Measurements from ENCODE around the gene ZNF697.

DNA sequence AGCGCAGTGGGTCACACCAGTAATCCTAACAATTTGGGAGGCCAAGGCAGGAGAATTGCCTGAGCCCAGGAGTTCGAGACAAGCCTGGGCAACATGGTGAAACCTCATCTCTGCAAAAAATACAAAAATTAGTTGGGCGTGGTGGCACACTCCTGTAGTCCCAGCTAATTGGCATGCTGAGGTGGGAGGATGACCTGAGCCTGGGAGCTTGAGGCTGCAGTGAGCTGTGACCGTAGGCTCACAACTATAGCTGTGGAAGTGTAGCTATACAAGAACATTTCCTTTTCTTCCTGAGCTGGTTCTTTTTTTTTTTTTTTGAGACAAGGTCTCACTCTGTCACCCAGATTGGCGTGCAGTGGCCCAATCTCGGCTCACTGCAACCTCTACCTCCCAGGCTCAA, 19.1 kb upstream of the ZNF697 start:
- no peak for TF ChIP-seq CTCF (IDR thresholded peaks at IDR 0.05; ENCODE audit: insufficient read depth, low read depth, low read length)
- no peak for TF ChIP-seq EZH2 (IDR thresholded peaks at IDR 0.05; ENCODE audit: insufficient read depth, low read length)

All from astrocyte (in vitro differentiated cells and primary cell).